Measurements from ENCODE around the gene CA11.

The CA11 gene

DNA sequence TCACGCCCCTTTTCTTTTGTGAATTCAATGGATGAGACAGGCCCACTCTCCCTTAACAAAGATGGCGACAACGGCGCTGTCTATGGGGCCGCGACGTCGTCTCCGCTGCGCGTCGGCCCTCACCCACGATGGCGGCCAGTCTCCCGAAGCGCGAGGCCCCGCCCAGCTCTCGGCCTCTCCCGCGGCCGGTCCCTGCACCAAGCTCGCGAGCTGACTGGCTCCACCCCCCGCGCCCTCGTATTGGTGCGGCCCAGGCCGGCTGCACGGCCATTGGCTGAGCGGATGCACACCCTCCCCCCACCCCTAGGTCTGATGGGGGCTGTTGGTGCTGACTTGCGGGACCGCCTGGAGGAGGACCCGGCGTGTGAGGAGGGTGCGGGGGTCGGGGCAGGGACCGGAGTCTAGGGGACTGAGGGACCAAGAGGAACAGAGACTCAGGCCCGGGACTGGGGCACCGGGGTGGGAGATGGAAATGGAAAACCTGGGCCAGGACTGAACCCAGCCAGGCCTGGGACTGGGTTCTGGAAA, 21.9 kb downstream of the CA11 start:
- ChIA-PET POLR2A (interaction anchor here (0.6 to 1.2 kb wide), 3 partner anchors 8 to 15 kb away, joined by 3 to 5 read pairs (median 3); partner anchors contain the start of gene FAM83E), CTCF (interaction anchor here (0.9 to 3.9 kb wide), 3 partner anchors 10 to 135 kb away, joined by 3 to 20 read pairs (median 3); no protein-coding TSS in a partner anchor)
- no peak for TF ChIP-seq CTCF (IDR thresholded peaks at IDR 0.05; ENCODE audit: control extremely low read depth, extremely low read depth, low read depth, missing control alignments)
- DNase-seq (ENCODE audit: extremely low spot score): peak; percentile 96

GRCh38 chr19:48623556-48624066, 22.4 kb downstream of the CA11 start:
- TF ChIP-seq CTCF (IDR thresholded peaks at IDR 0.05; ENCODE audit: control extremely low read depth, extremely low read depth, low read depth, missing control alignments): no peak
- no peak for DNase-seq (ENCODE audit: extremely low spot score)
- POLR2A ChIA-PET: interaction anchor here (0.8 to 1.2 kb wide), 2 partner anchors 9 to 15 kb away, joined by 3 read pairs; partner anchors contain the start of gene FAM83E
- CTCF ChIA-PET: interaction anchor here (0.9 to 3.9 kb wide), 2 partner anchors 10 to 36 kb away, joined by 3 to 20 read pairs; no protein-coding TSS in a partner anchor

DNA sequence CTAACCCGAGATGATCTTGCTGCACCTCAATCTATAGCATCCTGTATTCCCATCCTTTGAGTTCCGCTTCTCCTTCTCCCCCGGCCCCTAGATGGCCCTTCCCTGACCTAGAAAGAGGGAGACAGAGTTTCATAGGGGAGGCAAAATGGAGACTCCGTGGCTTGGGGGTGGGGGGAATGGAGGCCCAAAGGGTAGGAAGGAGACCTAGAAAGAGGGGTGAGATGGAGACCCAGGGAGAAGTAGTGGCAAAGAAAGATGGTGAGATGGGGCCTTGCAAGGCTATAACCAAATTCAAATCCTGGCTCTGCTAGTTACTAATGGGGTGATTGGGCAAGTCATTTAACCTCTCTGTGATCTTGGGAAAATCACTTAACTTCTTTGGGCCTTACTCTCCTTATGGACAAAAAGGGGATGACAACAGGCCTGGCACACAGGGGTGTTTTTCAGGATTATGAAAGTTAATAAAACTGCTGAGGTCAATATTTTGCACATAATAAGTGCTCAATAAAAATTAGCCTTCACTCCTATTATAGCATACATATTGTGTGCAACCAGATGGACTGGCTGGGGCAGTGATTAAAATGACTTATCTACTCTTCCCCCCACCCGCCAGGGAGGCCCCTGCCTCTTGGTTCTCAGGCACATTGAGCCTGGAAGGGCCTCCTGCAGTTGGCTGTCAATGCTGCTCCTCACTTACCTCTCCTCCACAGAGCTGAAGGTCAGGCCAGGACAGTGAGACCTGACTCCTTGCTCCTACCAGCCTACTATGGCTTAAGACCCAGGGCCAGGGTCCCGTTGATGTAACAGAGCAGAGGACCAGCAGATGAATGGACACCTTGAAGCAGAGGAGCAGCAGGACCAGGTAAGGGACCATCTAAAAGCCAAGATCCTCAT, 26.0 kb downstream of the CA11 start:
- ChIA-PET POLR2A (interaction anchor here (0.5 to 3.7 kb wide), 13 partner anchors 11 to 1191 kb away, joined by 3 to 38 read pairs (median 4); partner anchors contain the start of genes DBP, KDELR1, RUVBL2 and SYNGR4), CTCF (interaction anchor here (1.3 to 3.7 kb wide), 2 partner anchors 11 to 12 kb away, joined by 5 to 21 read pairs; no protein-coding TSS in a partner anchor)
- DNase-seq (ENCODE audit: extremely low spot score): no peak
- TF ChIP-seq CTCF (IDR thresholded peaks at IDR 0.05; ENCODE audit: control extremely low read depth, extremely low read depth, low read depth, missing control alignments): no peak

- ChIA-PET CTCF (interaction anchor here (0.6 to 3.7 kb wide), 3 partner anchors 11 to 944 kb away, joined by 3 to 21 read pairs (median 3); no protein-coding TSS in a partner anchor), POLR2A (interaction anchor here (0.5 to 3.7 kb wide), 18 partner anchors 10 to 1192 kb away, joined by 3 to 38 read pairs (median 4); partner anchors contain the start of genes CA11, DBP, KDELR1 and RUVBL2)
- peak; percentile 98 for DNase-seq (ENCODE audit: extremely low spot score)
- TF ChIP-seq CTCF (IDR thresholded peaks at IDR 0.05; ENCODE audit: control extremely low read depth, extremely low read depth, low read depth, missing control alignments): peak; percentile 6
These were observed 26.9 kb downstream of the CA11 start, which contains the start of the genes RPL18 and SPHK2 for GRCh38 chr19:48618916-48619691. Gene RPL18, minus strand, starts transcription at chr19:48619178. Its CDS starts 35 bp downstream, at chr19:48619143. Gene SPHK2, plus strand, starts transcription at chr19:48619506. Its CDS starts 1,009 bp downstream, at chr19:48620515.

DNA sequence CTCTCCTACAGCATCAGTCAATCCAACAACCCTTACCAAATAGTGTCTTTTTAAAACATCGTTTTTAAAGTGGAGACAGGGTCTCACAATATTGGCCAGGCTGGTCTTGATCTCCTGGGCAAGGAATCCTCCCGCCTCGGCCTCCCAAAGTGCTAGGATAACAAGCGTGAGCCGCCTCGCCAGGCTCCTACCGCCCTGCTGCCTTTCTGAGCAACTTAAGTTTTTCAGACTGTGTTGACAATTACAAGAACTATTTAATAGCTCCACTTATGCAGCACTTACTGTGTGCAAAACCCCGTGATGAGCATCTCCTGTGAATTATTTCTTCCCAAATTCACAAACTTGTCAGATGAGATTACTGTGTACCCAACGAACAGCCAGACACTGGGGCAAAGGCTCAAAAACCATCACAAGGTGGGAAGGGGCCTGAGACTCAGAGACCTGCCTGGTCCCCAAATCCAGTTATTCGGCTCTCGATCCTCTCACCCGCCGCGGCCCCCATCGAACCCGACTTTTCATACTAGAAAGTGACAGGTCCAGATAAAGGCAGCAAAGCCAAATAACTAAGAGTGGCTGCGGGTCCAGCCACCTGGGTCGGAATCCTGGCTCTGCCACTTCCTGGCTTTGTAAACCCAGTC, 27.6 kb downstream of the CA11 start:
- ChIA-PET CTCF (interaction anchor here (1.2 to 3.7 kb wide), 3 partner anchors 10 to 34 kb away, joined by 3 to 21 read pairs (median 4); no protein-coding TSS in a partner anchor), POLR2A (interaction anchor here (0.6 to 3.7 kb wide), 10 partner anchors 9 to 472 kb away, joined by 3 to 38 read pairs (median 5); partner anchors contain the start of genes CA11 and DBP)
- no peak for DNase-seq (ENCODE audit: extremely low spot score)
- no peak for TF ChIP-seq CTCF (IDR thresholded peaks at IDR 0.05; ENCODE audit: control extremely low read depth, extremely low read depth, low read depth, missing control alignments)

Data from GM10248 (cell line).